ENCODE results near the gene RUNX1.

The RUNX1 gene

DNA sequence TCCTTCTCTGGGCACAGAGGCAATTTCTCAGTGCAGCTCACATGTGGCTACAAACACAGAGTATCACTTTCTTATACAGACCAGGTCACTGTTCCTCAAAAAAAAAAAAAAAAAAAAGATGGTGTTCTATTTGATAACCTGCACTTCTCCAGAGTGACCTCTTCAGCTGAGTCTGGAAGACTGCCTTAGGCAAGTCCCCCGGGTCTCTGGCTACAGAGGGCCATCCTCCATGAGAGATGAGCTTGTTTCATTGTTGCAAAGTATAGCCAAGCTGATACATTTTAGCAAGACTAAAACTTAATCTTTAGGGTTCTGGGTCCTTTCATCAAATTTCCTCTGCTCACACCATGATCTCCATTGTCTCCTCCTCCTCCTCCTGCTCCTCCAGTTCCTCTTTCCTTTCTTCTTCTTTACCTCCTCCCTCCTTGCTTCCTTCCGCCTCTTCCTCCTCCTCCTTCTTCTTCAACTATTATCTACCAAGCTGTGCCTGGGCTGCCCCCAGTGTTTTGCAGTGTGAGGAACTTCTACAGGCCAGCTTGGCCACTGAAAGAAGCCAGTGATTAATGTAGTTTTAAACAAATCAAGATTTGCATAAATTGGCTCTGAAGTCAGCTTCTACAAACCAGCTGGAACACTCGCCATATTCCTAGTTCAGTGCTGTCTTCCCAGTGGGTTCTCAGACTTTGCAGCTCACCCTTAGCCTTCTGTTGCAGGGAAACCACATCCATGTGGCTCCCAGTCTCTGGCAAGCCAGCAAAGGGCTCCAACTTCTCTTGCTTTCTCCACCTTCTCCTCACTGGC lies 139.4 kb downstream of the RUNX1 start:
- Mint-ChIP-seq H3K4me1 (ENCODE audit: low read depth) (peaks cover 79% of the 10 kb centered on the region), H3K36me3 (ENCODE audit: low read depth) (no peaks in the 10 kb centered on the region), H3K27me3 (no peaks in the 10 kb centered on the region), H3K4me3 (no peak overlapping the region), H3K27ac (peak overlapping the region; percentile 70), H3K9me3 (no peaks in the 10 kb centered on the region)

DNA sequence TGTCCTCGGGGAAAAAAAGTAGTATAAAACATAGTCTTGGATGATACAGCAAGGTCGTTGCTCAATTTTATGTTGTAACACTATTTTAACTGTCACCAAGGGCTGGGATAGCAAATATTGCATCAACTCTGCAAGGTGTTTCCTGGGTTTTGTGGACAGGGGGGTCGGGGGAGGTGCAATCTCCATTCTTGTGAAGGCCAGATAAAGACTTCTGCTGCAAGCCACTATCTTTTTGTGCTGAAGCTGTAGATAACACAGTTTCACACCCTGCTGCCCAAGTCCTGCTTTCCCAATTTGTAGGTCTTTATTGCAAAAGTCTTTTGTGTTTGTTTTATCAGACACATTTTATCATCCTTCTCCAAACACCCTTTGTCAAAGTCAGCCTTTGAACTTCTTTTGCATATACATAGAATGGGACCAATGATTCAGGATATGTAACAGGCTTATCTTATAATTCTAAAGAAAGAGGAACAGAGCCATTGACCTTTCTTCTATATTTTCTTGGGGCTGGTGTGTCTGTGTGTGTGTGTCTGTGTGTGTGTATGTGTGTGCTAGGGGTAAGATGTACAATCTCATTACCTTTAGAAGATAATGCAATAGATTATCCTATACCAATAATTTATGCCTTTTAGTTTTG lies 140.6 kb downstream of the RUNX1 start:
- Mint-ChIP-seq H3K4me1 (ENCODE audit: low read depth) (peaks cover 79% of the 10 kb centered on the region), H3K27ac (peak overlapping the region; percentile 49), H3K36me3 (ENCODE audit: low read depth) (no peaks in the 10 kb centered on the region), H3K4me3 (peak overlapping the region; percentile 40), H3K9me3 (no peaks in the 10 kb centered on the region), H3K27me3 (no peaks in the 10 kb centered on the region)

DNA sequence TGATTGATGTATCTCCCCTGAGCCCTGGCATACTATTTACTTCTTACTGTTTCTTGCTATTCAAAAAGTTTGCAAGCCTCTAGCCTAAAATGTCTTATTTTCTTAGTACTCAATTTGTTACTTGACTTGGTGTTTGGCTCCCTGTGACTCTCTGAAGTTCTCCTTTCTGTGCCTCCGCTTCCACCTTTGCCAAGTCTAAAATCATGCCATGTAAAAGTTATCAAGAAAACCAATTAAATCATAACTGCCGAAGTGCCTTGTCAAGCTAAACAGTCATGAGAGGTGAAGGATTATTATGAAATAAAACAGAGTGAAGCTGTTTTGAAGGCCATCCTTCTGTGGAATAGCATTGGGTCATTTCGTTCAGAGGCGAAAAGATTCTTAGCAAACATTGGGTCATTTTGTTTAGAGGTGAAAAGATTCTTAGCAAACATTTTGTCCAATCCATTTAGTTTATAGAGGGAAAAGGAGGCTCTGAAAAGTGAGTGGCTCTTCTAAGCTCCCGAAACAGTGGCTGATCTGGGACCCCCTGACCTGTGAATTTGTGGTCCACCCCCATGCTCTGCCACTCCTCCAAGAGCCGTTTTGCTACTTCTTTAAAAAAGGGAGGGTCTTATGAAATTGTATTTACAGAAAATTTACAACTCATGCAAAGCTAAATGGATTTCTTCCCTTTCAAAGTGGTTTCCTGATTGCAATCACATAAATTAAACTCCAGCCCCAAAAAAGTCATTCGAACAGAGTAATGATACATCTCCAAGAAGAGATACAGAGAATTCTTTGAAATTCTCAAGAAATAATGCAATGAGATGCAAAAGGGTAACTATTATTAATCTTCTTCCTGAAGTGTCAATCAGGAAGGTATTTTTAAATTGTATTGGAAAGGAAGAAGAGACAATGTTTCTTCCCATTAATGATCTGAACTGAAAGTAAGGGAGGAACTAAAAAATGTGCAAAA lies 141.4 kb downstream of the RUNX1 start:
- Mint-ChIP-seq H3K27me3 (no peaks in the 10 kb centered on the region), H3K4me3 (peak overlapping the region; percentile 40), H3K27ac (peak overlapping the region; percentile 51), H3K9me3 (no peaks in the 10 kb centered on the region), H3K36me3 (ENCODE audit: low read depth) (no peaks in the 10 kb centered on the region), H3K4me1 (ENCODE audit: low read depth) (peaks cover 76% of the 10 kb centered on the region)

DNA sequence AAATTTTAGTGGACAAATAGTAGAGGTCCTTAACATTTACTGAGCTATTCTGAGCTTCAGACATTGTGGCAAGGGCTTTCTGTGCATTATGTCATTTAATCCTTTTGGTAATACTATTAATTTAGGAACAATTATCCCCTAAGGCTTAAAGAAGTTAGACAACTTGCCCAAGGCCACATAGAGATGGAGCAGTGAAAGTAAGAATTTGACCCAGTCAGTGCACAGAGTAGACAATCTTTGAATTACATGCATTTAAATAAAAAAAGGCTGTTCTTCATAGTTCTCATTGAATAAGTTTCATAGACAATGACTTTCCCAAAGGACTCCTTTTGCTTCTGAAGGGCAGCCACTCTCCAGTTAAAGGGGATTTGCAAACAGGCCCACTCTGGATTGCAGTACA lies 142.7 kb downstream of the RUNX1 start:
- Mint-ChIP-seq H3K27ac (no peak overlapping the region), H3K4me3 (no peak overlapping the region), H3K36me3 (ENCODE audit: low read depth) (no peaks in the 10 kb centered on the region), H3K9me3 (no peaks in the 10 kb centered on the region), H3K27me3 (no peaks in the 10 kb centered on the region), H3K4me1 (ENCODE audit: low read depth) (peaks cover 63% of the 10 kb centered on the region)

DNA sequence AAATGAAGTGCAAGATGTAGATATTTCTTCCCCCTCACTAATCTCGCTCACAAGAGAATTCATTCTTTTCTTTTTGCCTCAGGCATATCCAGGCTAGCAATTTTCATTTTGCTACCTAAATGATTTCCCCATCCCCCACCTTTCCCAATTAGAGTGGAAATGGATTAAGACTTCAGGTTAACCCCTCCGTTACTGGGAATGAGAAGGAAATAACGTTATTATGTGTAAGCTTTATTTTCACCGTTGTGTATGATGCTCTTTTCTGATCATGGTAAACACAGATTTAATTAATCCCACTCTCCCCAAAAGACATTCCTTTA lies 143.9 kb downstream of the RUNX1 start:
- Mint-ChIP-seq H3K4me1 (ENCODE audit: low read depth) (peaks cover 60% of the 10 kb centered on the region), H3K36me3 (ENCODE audit: low read depth) (no peaks in the 10 kb centered on the region), H3K27me3 (no peaks in the 10 kb centered on the region), H3K9me3 (no peaks in the 10 kb centered on the region), H3K27ac (no peak overlapping the region), H3K4me3 (no peak overlapping the region)

DNA sequence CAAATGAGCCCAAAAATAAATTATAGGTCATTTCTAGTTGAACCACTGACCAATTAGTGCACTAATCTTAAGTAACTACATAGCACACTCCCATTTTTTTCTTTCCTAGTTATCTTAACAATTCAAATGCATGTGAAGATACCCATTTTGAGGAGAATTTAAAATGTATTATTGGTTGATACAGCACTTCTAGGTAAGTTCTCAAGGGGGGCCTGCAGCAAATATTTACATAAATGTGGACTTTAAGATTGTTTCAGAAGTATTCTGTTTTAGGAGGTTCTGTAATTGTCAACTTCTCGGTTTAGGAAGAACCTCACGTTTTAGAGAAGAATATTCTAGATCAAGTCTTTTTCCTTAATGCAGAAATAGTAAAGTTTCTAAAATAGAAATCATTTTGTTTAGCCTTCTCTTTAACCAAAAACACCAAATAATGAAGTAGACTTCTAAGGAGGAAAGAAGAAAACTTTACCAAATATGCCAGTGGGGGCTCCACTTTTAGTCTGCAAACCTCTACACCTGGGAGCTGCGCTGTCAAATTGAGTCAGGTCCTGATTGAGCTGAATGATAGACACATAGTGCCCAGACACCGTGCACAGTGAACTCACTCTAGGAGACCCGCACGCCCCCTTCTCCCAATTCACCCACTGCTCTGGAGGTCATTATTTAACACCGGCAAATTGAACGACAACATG lies 144.4 kb downstream of the RUNX1 start:
- Mint-ChIP-seq H3K27ac (no peak overlapping the region), H3K9me3 (no peaks in the 10 kb centered on the region), H3K4me1 (ENCODE audit: low read depth) (peaks cover 58% of the 10 kb centered on the region), H3K27me3 (no peaks in the 10 kb centered on the region), H3K36me3 (ENCODE audit: low read depth) (no peaks in the 10 kb centered on the region), H3K4me3 (no peak overlapping the region)

DNA sequence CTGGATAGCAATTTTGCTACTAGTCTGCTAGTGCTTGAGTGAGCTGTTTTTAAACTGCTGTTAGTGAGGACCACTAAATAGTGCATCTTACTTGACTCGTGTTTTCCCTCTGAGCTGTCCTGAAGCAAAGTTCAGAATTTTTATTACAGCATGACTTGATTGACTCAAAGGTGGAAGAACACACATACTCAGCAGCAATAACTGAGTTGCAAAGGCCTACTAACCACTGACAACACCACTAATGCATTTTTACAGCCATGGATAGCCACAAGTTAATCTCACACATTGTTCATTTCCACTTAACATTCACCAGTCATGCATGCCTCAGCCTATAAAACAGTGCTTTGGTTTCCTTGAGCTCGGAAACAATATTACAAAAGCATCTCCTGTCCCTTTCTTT lies 148.7 kb downstream of the RUNX1 start:
- Mint-ChIP-seq H3K4me1 (ENCODE audit: low read depth) (peaks cover 50% of the 10 kb centered on the region), H3K27ac (peak overlapping the region; percentile 61), H3K4me3 (no peak overlapping the region), H3K9me3 (peaks cover 7% of the 10 kb centered on the region), H3K36me3 (ENCODE audit: low read depth) (peaks cover 27% of the 10 kb centered on the region), H3K27me3 (no peaks in the 10 kb centered on the region)

DNA sequence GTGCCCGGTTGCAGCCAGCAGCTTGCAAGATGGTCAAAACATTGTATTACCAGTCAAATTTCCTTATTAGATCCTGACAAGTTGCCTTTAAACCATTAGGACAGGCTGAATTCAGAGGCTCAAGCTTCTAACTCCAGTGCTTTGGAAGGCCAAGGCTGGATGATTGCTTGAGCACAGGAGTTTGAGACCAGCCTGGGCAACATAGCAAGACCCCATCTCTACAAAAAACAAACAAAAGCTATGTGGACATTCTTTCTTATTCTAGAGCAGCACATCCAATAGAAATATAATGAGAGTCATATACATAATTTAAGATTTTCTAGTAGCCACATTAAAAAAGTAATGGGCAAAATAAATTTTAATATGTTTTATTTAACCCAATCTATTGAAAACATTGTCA lies 149.3 kb downstream of the RUNX1 start:
- Mint-ChIP-seq H3K9me3 (peaks cover 7% of the 10 kb centered on the region), H3K27ac (no peak overlapping the region), H3K27me3 (no peaks in the 10 kb centered on the region), H3K4me1 (ENCODE audit: low read depth) (peaks cover 50% of the 10 kb centered on the region), H3K4me3 (no peak overlapping the region), H3K36me3 (ENCODE audit: low read depth) (peaks cover 27% of the 10 kb centered on the region)

DNA sequence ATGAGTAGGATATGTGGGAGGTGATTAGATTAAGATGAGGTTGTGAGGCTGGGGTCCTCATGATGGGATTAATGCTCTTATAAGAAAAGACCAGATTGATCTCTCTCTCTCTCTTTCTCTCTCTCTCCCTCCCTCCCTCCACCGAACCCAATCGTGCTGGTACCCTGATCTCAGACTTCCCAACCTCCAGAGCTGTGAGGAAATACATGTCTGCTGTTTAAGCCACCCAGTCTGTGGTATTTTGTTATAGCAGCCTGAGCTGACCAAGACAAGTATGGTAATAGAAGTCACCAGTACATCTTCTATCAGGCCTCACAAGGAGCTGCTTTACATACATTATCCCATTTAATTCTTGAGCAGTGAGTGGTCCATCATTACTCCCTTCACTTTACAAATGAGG lies 149.8 kb downstream of the RUNX1 start:
- Mint-ChIP-seq H3K27me3 (no peaks in the 10 kb centered on the region), H3K4me3 (no peak overlapping the region), H3K9me3 (peaks cover 7% of the 10 kb centered on the region), H3K4me1 (ENCODE audit: low read depth) (peaks cover 54% of the 10 kb centered on the region), H3K27ac (no peak overlapping the region), H3K36me3 (ENCODE audit: low read depth) (peaks cover 27% of the 10 kb centered on the region)

DNA sequence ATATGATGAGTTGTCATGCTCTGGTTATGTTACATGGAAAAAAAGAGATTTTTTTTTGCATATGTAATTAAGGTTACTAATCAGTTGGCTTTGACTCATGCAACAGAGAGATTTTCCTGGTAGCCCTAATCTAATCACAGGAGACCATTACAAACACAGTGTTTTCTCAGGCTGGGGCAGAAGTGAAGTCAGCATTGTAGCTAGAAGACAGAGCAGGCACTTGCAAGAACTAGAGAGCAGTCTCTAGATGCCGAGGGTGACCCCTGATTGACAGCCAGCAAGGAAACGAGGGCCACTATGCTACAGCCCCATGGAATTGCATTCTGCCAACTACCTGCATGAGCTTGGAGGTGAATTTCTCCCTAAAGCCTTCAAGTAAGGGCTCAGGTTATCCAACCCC lies 151.3 kb downstream of the RUNX1 start:
- peaks cover 27% of the 10 kb centered on the region for H3K36me3 Mint-ChIP-seq (ENCODE audit: low read depth)

DNA sequence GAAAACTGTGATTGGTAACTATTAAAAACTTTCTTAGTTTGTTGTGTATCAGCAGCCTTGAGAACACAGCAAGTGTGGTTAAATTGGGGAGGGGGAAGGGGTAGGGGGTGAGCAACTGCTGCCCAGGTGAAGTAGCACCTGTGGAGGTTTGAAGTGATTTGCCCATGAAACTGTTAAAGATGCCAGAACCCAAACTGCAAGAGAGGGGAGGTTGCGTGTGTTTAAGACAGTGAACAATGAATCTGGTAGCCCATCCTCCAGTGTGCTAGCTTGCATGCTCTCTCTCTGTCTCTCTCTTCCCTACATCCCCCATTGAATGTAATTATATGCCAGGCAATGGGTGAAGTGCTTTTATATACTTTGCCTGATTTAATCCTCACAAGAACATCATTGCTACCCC lies 154.7 kb downstream of the RUNX1 start:
- H3K27me3 Mint-ChIP-seq: no peaks in the 10 kb centered on the region
- H3K4me3 Mint-ChIP-seq: no peak overlapping the region
- peaks cover 7% of the 10 kb centered on the region for H3K9me3 Mint-ChIP-seq
- H3K4me1 Mint-ChIP-seq (ENCODE audit: low read depth): peaks cover 74% of the 10 kb centered on the region
- peaks cover 27% of the 10 kb centered on the region for H3K36me3 Mint-ChIP-seq (ENCODE audit: low read depth)
- no peak overlapping the region for H3K27ac Mint-ChIP-seq

More for the DNA sequence above, 151.3 kb downstream of the RUNX1 start:
- H3K27me3 Mint-ChIP-seq: no peaks in the 10 kb centered on the region
- no peak overlapping the region for H3K4me3 Mint-ChIP-seq
- no peak overlapping the region for H3K27ac Mint-ChIP-seq
- peaks cover 67% of the 10 kb centered on the region for H3K4me1 Mint-ChIP-seq (ENCODE audit: low read depth)
- peaks cover 7% of the 10 kb centered on the region for H3K9me3 Mint-ChIP-seq

DNA sequence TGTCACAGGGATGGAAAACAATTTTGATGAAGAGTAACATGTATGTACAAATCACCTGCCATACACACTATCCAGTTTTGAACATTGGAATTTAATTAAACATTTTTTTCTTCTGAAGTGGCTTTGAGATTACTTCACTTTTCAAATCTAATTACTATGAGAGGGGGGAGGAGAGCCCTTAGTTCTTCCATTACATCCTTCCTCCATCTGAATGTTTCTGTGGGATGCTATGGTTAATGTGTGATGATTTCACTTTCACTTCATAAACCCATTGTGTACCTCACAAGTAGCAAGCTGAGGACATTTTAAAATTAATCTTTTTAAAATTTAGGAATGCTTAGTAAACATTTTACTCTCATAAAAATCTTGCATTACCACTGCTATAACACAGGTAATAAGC lies 156.9 kb downstream of the RUNX1 start:
- Mint-ChIP-seq H3K4me3 (no peak overlapping the region), H3K27me3 (peaks cover 6% of the 10 kb centered on the region), H3K36me3 (ENCODE audit: low read depth) (peaks cover 19% of the 10 kb centered on the region), H3K27ac (peak overlapping the region; percentile 67), H3K9me3 (peaks cover 7% of the 10 kb centered on the region), H3K4me1 (ENCODE audit: low read depth) (peaks cover 70% of the 10 kb centered on the region)

DNA sequence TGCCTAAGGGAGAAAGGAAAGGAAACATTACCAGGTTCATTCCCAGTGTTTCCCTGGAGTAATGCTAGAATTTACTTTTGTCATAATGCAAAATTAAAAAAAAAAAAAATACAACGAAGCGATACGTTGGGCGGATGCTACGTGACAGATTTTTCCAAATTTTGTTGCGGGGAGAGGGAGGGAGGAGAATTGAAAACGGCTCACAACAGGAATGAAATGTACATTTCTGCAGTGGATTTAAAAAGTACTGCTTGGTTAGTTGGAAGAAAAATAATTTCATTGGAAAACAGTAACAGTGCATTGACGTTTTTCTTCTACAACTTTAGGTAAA lies 157.5 kb downstream of the RUNX1 start:
- peak overlapping the region; percentile 67 for H3K27ac Mint-ChIP-seq
- peaks cover under 1% of the 10 kb centered on the region for H3K9me3 Mint-ChIP-seq
- H3K4me3 Mint-ChIP-seq: peak overlapping the region; percentile 90
- H3K36me3 Mint-ChIP-seq (ENCODE audit: low read depth): peaks cover 13% of the 10 kb centered on the region
- H3K27me3 Mint-ChIP-seq: peaks cover 6% of the 10 kb centered on the region
- H3K4me1 Mint-ChIP-seq (ENCODE audit: low read depth): peaks cover 64% of the 10 kb centered on the region

DNA sequence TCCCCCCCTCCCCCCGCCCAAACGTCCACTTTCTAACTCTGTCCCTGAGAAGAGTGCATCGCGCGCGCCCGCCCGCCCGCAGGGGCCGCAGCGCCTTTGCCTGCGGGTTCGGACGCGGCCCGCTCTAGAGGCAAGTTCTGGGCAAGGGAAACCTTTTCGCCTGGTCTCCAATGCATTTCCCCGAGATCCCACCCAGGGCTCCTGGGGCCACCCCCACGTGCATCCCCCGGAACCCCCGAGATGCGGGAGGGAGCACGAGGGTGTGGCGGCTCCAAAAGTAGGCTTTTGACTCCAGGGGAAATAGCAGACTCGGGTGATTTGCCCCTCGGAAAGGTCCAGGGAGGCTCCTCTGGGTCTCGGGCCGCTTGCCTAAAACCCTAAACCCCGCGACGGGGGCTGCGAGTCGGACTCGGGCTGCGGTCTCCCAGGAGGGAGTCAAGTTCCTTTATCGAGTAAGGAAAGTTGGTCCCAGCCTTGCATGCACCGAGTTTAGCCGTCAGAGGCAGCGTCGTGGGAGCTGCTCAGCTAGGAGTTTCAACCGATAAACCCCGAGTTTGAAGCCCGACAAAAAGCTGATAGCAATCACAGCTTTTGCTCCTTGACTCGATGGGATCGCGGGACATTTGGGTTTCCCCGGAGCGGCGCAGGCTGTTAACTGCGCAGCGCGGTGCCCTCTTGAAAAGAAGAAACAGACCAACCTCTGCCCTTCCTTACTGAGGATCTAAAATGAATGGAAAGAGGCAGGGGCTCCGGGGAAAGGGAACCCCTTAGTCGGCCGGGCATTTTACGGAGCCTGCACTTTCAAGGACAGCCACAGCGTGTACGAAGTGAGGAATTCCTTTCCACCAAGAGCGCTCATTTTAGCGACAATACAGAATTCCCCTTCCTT lies 158.1 kb downstream of the RUNX1 start:
- Mint-ChIP-seq H3K36me3 (ENCODE audit: low read depth) (peaks cover 14% of the 10 kb centered on the region), H3K9me3 (no peaks in the 10 kb centered on the region), H3K4me3 (peak overlapping the region; percentile 90), H3K27ac (peak overlapping the region; percentile 71), H3K4me1 (ENCODE audit: low read depth) (peaks cover 63% of the 10 kb centered on the region), H3K27me3 (peaks cover 6% of the 10 kb centered on the region)

Data from stimulated activated naive CD8-positive, alpha-beta T cell treated with anti-CD3 and anti-CD28 coated beads, Interleukin-15, Interleukin-2, amounts not matched to agents 100 ng/mL and 50 ng/mL, for 24 hours (primary cell).